HepG2 (cell line): Measurements from ENCODE around the gene PYGB. TPM values are rescaled to one million over a fixed set of nuclear protein-coding genes. Genes with fewer than 3 reads are reported as not detected.

Source experiments
- ASH2L ChIP-seq: fragments of 300-600, 200-600 bp; sonication (generic); IDR thresholded peaks from 2 replicates; pipeline ENCODE4 v1.7.0; 2017; ENCODE audit warnings: low read depth, mild to moderate bottlenecking, moderate library complexity, mixed read lengths, low read length; ENCODE audit not compliant: insufficient read length
- ATF2 ChIP-seq: sonication (generic); formaldehyde crosslinking; IDR thresholded peaks from 2 replicates; pipeline ENCODE4 v1.4.0; 2020; ENCODE audit warnings: missing genetic modification reagents
- ATM ChIP-seq: fragments of 450-650 bp; IDR thresholded peaks from 2 replicates; pipeline ENCODE4 v1.7.1; 2017; ENCODE audit warnings: mild to moderate bottlenecking, borderline replicate concordance
- CENPX ChIP-seq: sonication (generic); formaldehyde crosslinking; IDR thresholded peaks from 2 replicates; pipeline ENCODE4 v1.9.0; 2021; ENCODE audit warnings: mild to moderate bottlenecking, missing genetic modification reagents, moderate library complexity
- DMTF1 ChIP-seq: sonication (generic); formaldehyde crosslinking; IDR thresholded peaks from 2 replicates; pipeline ENCODE4 v1.4.0; 2020; ENCODE audit warnings: mild to moderate bottlenecking, missing genetic modification reagents
- HNRNPL ChIP-seq: fragments of 200-400 bp; formaldehyde crosslinking; IDR thresholded peaks from 2 replicates; pipeline ENCODE4 v1.6.1; 2017; ENCODE audit warnings: mild to moderate bottlenecking, low read depth, low read length
- HNRNPUL1 ChIP-seq: fragments of 200-400 bp; formaldehyde crosslinking; IDR thresholded peaks from 2 replicates; pipeline ENCODE4 v1.6.1; 2017; ENCODE audit warnings: low read depth, mild to moderate bottlenecking, low read length, moderate library complexity
- KDM3A ChIP-seq: IDR thresholded peaks from 2 replicates; pipeline ENCODE4 v1.6.1; 2018; ENCODE audit warnings: low read depth, missing compliant biosample characterization
- KLF12 ChIP-seq: sonication (generic); formaldehyde crosslinking; IDR thresholded peaks from 2 replicates; pipeline ENCODE4 v1.4.0; 2020; ENCODE audit warnings: missing genetic modification reagents, borderline replicate concordance
- MLXIP ChIP-seq: sonication (generic); formaldehyde crosslinking; IDR thresholded peaks from 2 replicates; pipeline ENCODE4 v1.9.0; 2021; ENCODE audit warnings: missing genetic modification reagents, borderline replicate concordance
- SMARCC2 ChIP-seq: fragments of 450-650 bp; IDR thresholded peaks from 2 replicates; pipeline ENCODE4 v1.6.1; 2017; ENCODE audit warnings: antibody characterized with exemption, mild to moderate bottlenecking
- SMC3 ChIP-seq: IDR thresholded peaks from 2 replicates; pipeline ENCODE4 v1.6.1; 2011; ENCODE audit warnings: low read length, improper control_type of control experiment
- ZGPAT ChIP-seq: IDR thresholded peaks from 2 replicates; pipeline ENCODE4 v1.6.1; 2016; ENCODE audit warnings: mild to moderate bottlenecking
- ZNF160 ChIP-seq: sonication (generic); formaldehyde crosslinking; IDR thresholded peaks from 2 replicates; pipeline ENCODE4 v1.8.0; 2022; ENCODE audit warnings: mild to moderate bottlenecking, inconsistent platforms, missing genetic modification reagents
- ZNF281 ChIP-seq: sonication (generic); formaldehyde crosslinking; IDR thresholded peaks from 2 replicates; pipeline ENCODE4 v1.4.0; 2020; ENCODE audit warnings: missing genetic modification reagents, borderline replicate concordance
- ZNF432 ChIP-seq: sonication (generic); formaldehyde crosslinking; IDR thresholded peaks from 2 replicates; pipeline ENCODE4 v1.5.0; 2020; ENCODE audit warnings: missing genetic modification reagents, mild to moderate bottlenecking, borderline replicate concordance
- ZNF670 ChIP-seq: sonication (generic); formaldehyde crosslinking; IDR thresholded peaks from 2 replicates; pipeline ENCODE4 v1.8.0; 2022; ENCODE audit warnings: mild to moderate bottlenecking, missing genetic modification reagents, borderline replicate concordance
- ZNF678 ChIP-seq: sonication (generic); formaldehyde crosslinking; IDR thresholded peaks from 2 replicates; pipeline ENCODE4 v1.4.0; 2020; ENCODE audit warnings: mild to moderate bottlenecking, missing genetic modification reagents
- ZNF724P ChIP-seq: sonication (generic); formaldehyde crosslinking; IDR thresholded peaks from 2 replicates; pipeline ENCODE4 v1.8.0; 2022; ENCODE audit warnings: missing genetic modification reagents, borderline replicate concordance
- polyA plus RNA-seq, 8 experiments: library from polyadenylated mRNA; depleted of rRNA in 3 of 8; stranded (reverse) in 7 of 8; unstranded in 1 of 8; fragments of >200 nt; fragmentation: Illumina TruSeq in 4 of 8; extraction: Trizol in 4 of 8; gene quantifications; 2 replicates each; pipeline versions ENCODE4 v1.2.1 to v1.2.3, GENCODE V29; 2011 to 2016; ENCODE audit warnings: low read depth in 4 of 8, missing spikeins in 1 of 8, mixed read lengths in 1 of 8; ENCODE audit not compliant: insufficient read depth in 1 of 8
- total RNA-seq, 5 experiments: library from RNA; depleted of rRNA; stranded (reverse); fragments of >200 nt; fragmentation: Illumina TruSeq; extraction: Trizol; gene quantifications; 2 replicates each; pipeline ENCODE4 v1.2.3, GENCODE V29; 2016; ENCODE audit warnings: low read depth in 1 of 5

Gene PYGB
- total and polyA plus RNA-seq, 2 of the 13 experiments (the other 11 are each of a cell fraction or from before 2014, with no cell fraction given) = 24.2 to 86.3 TPM

- TF ChIP-seq ZNF281 (CRISPR knock-in tag) = peak; percentile 31; the same call in 1 of the 2 replicates
- 0 out of 2 replicates have a peak, but pooled peaks have one; percentile 35 for TF ChIP-seq SMC3
- no peak for TF ChIP-seq CENPX (CRISPR knock-in tag)
- TF ChIP-seq HNRNPUL1 = no peak
- TF ChIP-seq KLF12 = peak; percentile 66; the same call in 1 of the 2 replicates
- no peak for TF ChIP-seq SMARCC2
- TF ChIP-seq ASH2L = peak; percentile 58
- TF ChIP-seq ZNF432 (CRISPR knock-in tag) = no peak
- no peak for TF ChIP-seq KDM3A
- TF ChIP-seq ATF2 = no peak; the same call in 1 of the 2 replicates
- TF ChIP-seq DMTF1 (CRISPR knock-in tag) = no peak
- TF ChIP-seq MLXIP (CRISPR knock-in tag) = no peak
- no peak for TF ChIP-seq ATM
- peak; percentile 74 for TF ChIP-seq ZNF670 (CRISPR knock-in tag)
- TF ChIP-seq ZNF160 = no peak
- TF ChIP-seq ZNF678 (CRISPR knock-in tag) = peak; percentile 83; the same call in 1 of the 2 replicates
- peak; percentile 30; the same call in 1 of the 2 replicates for TF ChIP-seq ZGPAT (CRISPR knock-in tag)
- no peak; the same call in 1 of the 2 replicates for TF ChIP-seq ZNF724P (CRISPR knock-in tag)
- TF ChIP-seq HNRNPL = no peak
Measured at GRCh38 chr20:25247000-25247517, 826 bp upstream of the PYGB start (continued).
